Gastroesophageal sphincter (tissue), 3 donors: ENCODE measurements around the gene NIPAL1.

ENCODE experiments used
- EP300 ChIP-seq: sonication (generic); formaldehyde crosslinking; IDR thresholded peaks from one replicate; pipeline ENCODE4 v1.6.1; 2017; ENCODE audit warnings: antibody characterized with exemption, mild to moderate bottlenecking
- POLR2A ChIP-seq, 2 donors: fragments of 450-650 bp; IDR thresholded peaks; one replicate each; pipeline ENCODE4 v1.6.1; 2017; ENCODE audit warnings: antibody characterized with exemption in 2 of 2, mild to moderate bottlenecking in 2 of 2, moderate library complexity in 1 of 2
- POLR2AphosphoS5 ChIP-seq: sonication (generic); formaldehyde crosslinking; IDR thresholded peaks from one replicate; pipeline ENCODE4 v1.6.1; 2017; ENCODE audit warnings: antibody characterized with exemption
- TF ChIP-seq, protein P1 (sequence below), 4 experiments: fragments of 200-600 bp in 2 of 4; fragments of 450-650 bp in 2 of 4; sonication (generic) in 1 of 4; IDR thresholded peaks; one replicate each; pipeline ENCODE4 v1.5.1; 2017 to 2019; ENCODE audit warnings: antibody characterized with exemption in 4 of 4, mild to moderate bottlenecking in 2 of 4, moderate library complexity in 2 of 4

- TF ChIP-seq, protein P1, sequence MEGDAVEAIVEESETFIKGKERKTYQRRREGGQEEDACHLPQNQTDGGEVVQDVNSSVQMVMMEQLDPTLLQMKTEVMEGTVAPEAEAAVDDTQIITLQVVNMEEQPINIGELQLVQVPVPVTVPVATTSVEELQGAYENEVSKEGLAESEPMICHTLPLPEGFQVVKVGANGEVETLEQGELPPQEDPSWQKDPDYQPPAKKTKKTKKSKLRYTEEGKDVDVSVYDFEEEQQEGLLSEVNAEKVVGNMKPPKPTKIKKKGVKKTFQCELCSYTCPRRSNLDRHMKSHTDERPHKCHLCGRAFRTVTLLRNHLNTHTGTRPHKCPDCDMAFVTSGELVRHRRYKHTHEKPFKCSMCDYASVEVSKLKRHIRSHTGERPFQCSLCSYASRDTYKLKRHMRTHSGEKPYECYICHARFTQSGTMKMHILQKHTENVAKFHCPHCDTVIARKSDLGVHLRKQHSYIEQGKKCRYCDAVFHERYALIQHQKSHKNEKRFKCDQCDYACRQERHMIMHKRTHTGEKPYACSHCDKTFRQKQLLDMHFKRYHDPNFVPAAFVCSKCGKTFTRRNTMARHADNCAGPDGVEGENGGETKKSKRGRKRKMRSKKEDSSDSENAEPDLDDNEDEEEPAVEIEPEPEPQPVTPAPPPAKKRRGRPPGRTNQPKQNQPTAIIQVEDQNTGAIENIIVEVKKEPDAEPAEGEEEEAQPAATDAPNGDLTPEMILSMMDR (IDR thresholded peaks at IDR 0.05): no peak
- TF ChIP-seq POLR2AphosphoS5 (no peak), POLR2A (IDR thresholded peaks at IDR 0.05) (no peak), EP300 (no peak)
These were observed 52.5 kb downstream of the NIPAL1 start for GRCh38 chr4:48069026-48069425.
